SK-N-SH (cell line): ENCODE data around the gene UNC79. TPM values are rescaled to one million over a fixed set of nuclear protein-coding genes. Genes with fewer than 3 reads are reported as not detected.

Experiments used
- CTCF ChIA-PET: fragments of 300-600, 350-600 bp; formaldehyde crosslinking; extraction: SDS; loops from one replicate; lab custom pipeline; 2021; lab: Yijun Ruan, JAX
- POLR2A ChIA-PET: fragments of 350-600 bp; sonication (Branson Sonifier 250); formaldehyde crosslinking; extraction: SDS; loops from one replicate; lab custom pipeline; 2020; ENCODE audit warnings: antibody characterized with exemption, inconsistent platforms; lab: Yijun Ruan, JAX
- DNase-seq: peaks from one replicate; pipeline ENCODE4 v3.0.0; 2012
- H2AFZ ChIP-seq: fragments of 200-600 bp; sonication (generic); 2 replicates; pipeline ENCODE4 v1.8.1; 2016; ENCODE audit warnings: antibody characterized with exemption, mild to moderate bottlenecking, low read depth
- H3F3A ChIP-seq: fragments of 200-600 bp; sonication (generic); replicated peaks from 2 replicates; pipeline ENCODE3; 2016; ENCODE audit warnings: antibody characterized with exemption, mild to moderate bottlenecking; ENCODE audit not compliant: insufficient read depth
- H3K27ac ChIP-seq, 2 experiments: fragments of 200-500 bp in 1 of 2; fragments of 200-600 bp in 1 of 2; sonication (Bioruptor generic) in 1 of 2; sonication (generic), shearing (Covaris generic) in 1 of 2; 2 replicates each; pipeline versions ENCODE4 v1.5.1 to v1.6.1; 2014 to 2016; ENCODE audit warnings: low read depth in 2 of 2, inconsistent platforms in 1 of 2, low read length in 1 of 2, mild to moderate bottlenecking in 1 of 2, mixed read lengths in 1 of 2
- H3K27me3 ChIP-seq: fragments of 200-600 bp; sonication (generic), shearing (Covaris generic); 2 replicates; pipeline ENCODE4 v1.6.1; 2016; ENCODE audit warnings: mixed run types; ENCODE audit not compliant: insufficient read depth
- H3K36me3 ChIP-seq, 2 experiments: fragments of 200-500 bp in 1 of 2; fragments of 200-600 bp in 1 of 2; sonication (Bioruptor generic) in 1 of 2; sonication (generic) in 1 of 2; replicated peaks in 1 of 2; 2 replicates each; pipeline versions ENCODE3 to v1.5.1; 2014 to 2016; ENCODE audit warnings: low read length in 1 of 2, mild to moderate bottlenecking in 1 of 2; ENCODE audit not compliant: insufficient read depth in 2 of 2, control insufficient read depth in 1 of 2
- H3K4me1 ChIP-seq, 2 experiments: fragments of 200-500 bp in 1 of 2; fragments of 200-600 bp in 1 of 2; sonication (Bioruptor generic) in 1 of 2; sonication (generic), shearing (Covaris generic) in 1 of 2; 2 replicates each; pipeline versions ENCODE4 v1.5.1 to v1.6.1; 2014 to 2016; ENCODE audit warnings: low read depth in 1 of 2, low read length in 1 of 2, mixed run types in 1 of 2; ENCODE audit not compliant: insufficient read depth in 2 of 2, control insufficient read depth in 1 of 2
- H3K4me2 ChIP-seq: fragments of 200-600 bp; sonication (generic), shearing (Covaris generic); 2 replicates; pipeline ENCODE4 v1.6.1; 2017; ENCODE audit warnings: mixed run types
- H3K4me3 ChIP-seq, 2 experiments: fragments of 200-500 bp in 1 of 2; fragments of 200-600 bp in 1 of 2; sonication (Bioruptor generic) in 1 of 2; sonication (generic), shearing (Covaris generic) in 1 of 2; 2 replicates each; pipeline versions ENCODE4 v1.5.1 to v1.8.1; 2014 to 2016; ENCODE audit warnings: low read depth in 2 of 2, inconsistent platforms in 1 of 2, low read length in 1 of 2, mild to moderate bottlenecking in 1 of 2, mixed read lengths in 1 of 2, moderate library complexity in 1 of 2
- H3K79me2 ChIP-seq: fragments of 200-600 bp; sonication (generic); 2 replicates; pipeline ENCODE4 v1.8.1; 2017; ENCODE audit warnings: mild to moderate bottlenecking; ENCODE audit not compliant: insufficient read depth
- H3K9ac ChIP-seq: fragments of 200-600 bp; sonication (generic); 2 replicates; pipeline ENCODE4 v1.6.1; 2017; ENCODE audit warnings: mixed run types
- H3K9me2 ChIP-seq: fragments of 200-600 bp; sonication (generic); 2 replicates; pipeline ENCODE4 v1.6.1; 2017; ENCODE audit warnings: mixed run types
- H3K9me3 ChIP-seq: fragments of 200-600 bp; sonication (generic); 2 replicates; pipeline ENCODE4 v1.6.1; 2017; ENCODE audit warnings: mixed run types, mild to moderate bottlenecking, moderate library complexity
- H4K20me1 ChIP-seq: fragments of 200-600 bp; sonication (generic); 2 replicates; pipeline ENCODE4 v1.6.1; 2017; ENCODE audit warnings: mild to moderate bottlenecking, mixed run types; ENCODE audit not compliant: insufficient read depth
- CHD2 ChIP-seq: fragments of 150-350 bp; IDR thresholded peaks from 2 replicates; pipeline ENCODE4 v1.6.1; 2018; ENCODE audit warnings: low read length; ENCODE audit not compliant: partially characterized antibody
- ELF1 ChIP-seq: IDR thresholded peaks from 2 replicates; pipeline ENCODE4 v1.4.0; 2012
- FOSL2 ChIP-seq: IDR thresholded peaks from 2 replicates; pipeline ENCODE4 v1.4.0; 2012; ENCODE audit warnings: low read depth, mild to moderate bottlenecking, moderate library complexity, borderline replicate concordance
- GABPA ChIP-seq: IDR thresholded peaks from 2 replicates; pipeline ENCODE4 v1.4.0; 2012; ENCODE audit warnings: low read depth, mild to moderate bottlenecking
- GATA2 ChIP-seq: sonication (generic); formaldehyde crosslinking; IDR thresholded peaks from 2 replicates; pipeline ENCODE4 v1.5.0; 2020; ENCODE audit warnings: mild to moderate bottlenecking, missing genetic modification reagents
- IRF3 ChIP-seq: fragments of 150-350 bp; IDR thresholded peaks from 2 replicates; pipeline ENCODE4 v1.6.1; 2016; ENCODE audit warnings: mild to moderate bottlenecking, low read depth, low read length
- MAX ChIP-seq: IDR thresholded peaks from 2 replicates; pipeline ENCODE4 v1.4.0; 2012; ENCODE audit warnings: low read depth
- NFIC ChIP-seq: IDR thresholded peaks from 2 replicates; pipeline ENCODE4 v1.4.0; 2012; ENCODE audit warnings: borderline replicate concordance
- RCOR1 ChIP-seq: fragments of 150-350 bp; IDR thresholded peaks from 2 replicates; pipeline ENCODE4 v1.6.1; 2017; ENCODE audit warnings: antibody characterized with exemption, low read length
- RXRA ChIP-seq: IDR thresholded peaks from 2 replicates; pipeline ENCODE4 v1.4.0; 2012; ENCODE audit warnings: low read depth, mild to moderate bottlenecking, borderline replicate concordance
- SIN3A ChIP-seq: IDR thresholded peaks from 2 replicates; pipeline ENCODE4 v1.6.1; 2012; ENCODE audit warnings: low read depth, mild to moderate bottlenecking, low read length, moderate library complexity, borderline replicate concordance
- SMC3 ChIP-seq: IDR thresholded peaks from 2 replicates; pipeline ENCODE4 v1.6.1; 2012; ENCODE audit warnings: low read depth, low read length, improper control_type of control experiment
- TEAD4 ChIP-seq: IDR thresholded peaks from 2 replicates; pipeline ENCODE4 v1.4.0; 2012; ENCODE audit warnings: mild to moderate bottlenecking, borderline replicate concordance; ENCODE audit not compliant: insufficient read depth
- USF2 ChIP-seq: fragments of 150-350 bp; IDR thresholded peaks from 2 replicates; pipeline ENCODE4 v1.6.1; 2017; ENCODE audit warnings: antibody characterized with exemption, low read length, low read depth, borderline replicate concordance
- YY1 ChIP-seq: IDR thresholded peaks from 2 replicates; pipeline ENCODE4 v1.4.0; 2012; ENCODE audit warnings: low read depth, mild to moderate bottlenecking
- WGBS: methylation state at CpG from one replicate; pipeline ENCODE4 v1.1.6; 2017; ENCODE audit warnings: low lambda C conversion rate; 5-methylcytosine and 5-hydroxymethylcytosine counted together
- polyA plus RNA-seq, 3 experiments: library from polyadenylated mRNA; depleted of rRNA; stranded (reverse); fragments of >200 nt; gene quantifications; 2 replicates each; pipeline ENCODE4 v1.2.3, GENCODE V29; 2012

Gene UNC79
- polyA plus RNA-seq, 1 of the 3 experiments (the other 2 are of a cell fraction): 0.10 TPM

GRCh38 chr14:93582516-93582915 is 151.8 kb downstream of the UNC79 start:
- Histone ChIP-seq H3K9me2 (no peaks in the 10 kb centered on the region), H4K20me1 (no peaks in the 10 kb centered on the region), H3F3A (no peaks in the 10 kb centered on the region), H3K79me2 (no peaks in the 10 kb centered on the region), H3K27ac (no peak overlapping the region), H3K4me3 (no peak overlapping the region), H3K4me2 (no peak overlapping the region), H3K4me1 (no peaks in the 10 kb centered on the region), H3K27me3 (no peaks in the 10 kb centered on the region), H3K9me3 (0 out of 2 replicates have a peak, but pooled peaks cover 5% of the 10 kb centered on the region), H3K9ac (no peak overlapping the region), H2AFZ (no peak overlapping the region), H3K36me3 (peaks cover 0 to 3% of the 10 kb centered on the region in 2 experiments)
- ChIA-PET CTCF (interaction anchor here (1.3 kb wide), 1 partner anchor 8 kb away, joined by 3 read pairs; no protein-coding TSS in a partner anchor), POLR2A (no interaction called here)
- no peak for DNase-seq
- TF ChIP-seq GABPA (no peak), MAX (no peak), SMC3 (no peak), SIN3A (no peak), YY1 (no peak), RXRA (no peak)
- 40% methylated on average over 8 of the region's 10 CpGs for WGBS

GRCh38 chr14:93587330-93587729 is 156.6 kb downstream of the UNC79 start:
- Histone ChIP-seq H2AFZ (no peak overlapping the region), H3K36me3 (peaks cover 0 to 3% of the 10 kb centered on the region in 2 experiments), H4K20me1 (no peaks in the 10 kb centered on the region), H3K27me3 (no peaks in the 10 kb centered on the region), H3K27ac (no peak overlapping the region), H3K9ac (no peak overlapping the region), H3F3A (no peaks in the 10 kb centered on the region), H3K4me1 (no peaks in the 10 kb centered on the region), H3K4me3 (no peak overlapping the region), H3K79me2 (no peaks in the 10 kb centered on the region), H3K9me2 (no peaks in the 10 kb centered on the region), H3K9me3 (0 out of 2 replicates have a peak, but pooled peaks cover 5% of the 10 kb centered on the region), H3K4me2 (no peak overlapping the region)
- ChIA-PET POLR2A (no interaction called here), CTCF (no interaction called here)
- no peak for TF ChIP-seq IRF3
- no peak for TF ChIP-seq ELF1
- TF ChIP-seq YY1: no peak
- TF ChIP-seq RCOR1: no peak
- no peak for TF ChIP-seq USF2
- TF ChIP-seq MAX: no peak
- no peak for TF ChIP-seq NFIC
- TF ChIP-seq GATA2 (CRISPR knock-in tag): no peak
- no peak for TF ChIP-seq TEAD4
- no peak for TF ChIP-seq SIN3A
- TF ChIP-seq CHD2: no peak
- no peak for TF ChIP-seq FOSL2
- no peak for TF ChIP-seq RXRA
- 22% methylated on average over 3 of the region's 3 CpGs for WGBS
- no peak for DNase-seq
